Stimulated activated CD8-positive, alpha-beta memory T cell treated with anti-CD3 and anti-CD28 coated beads, Interleukin-7, amount 100 ng/mL, for 4 hours (primary cell): ENCODE measurements around the gene POU4F1.
A peak's percentile ranks its signal among the peaks of the same experiment; 100 is the strongest.
"Not testable (repeated sequence)": the region's sequence is repeated elsewhere in the genome, so short reads cannot be mapped to it uniquely, and the experiment has no call there.

Experiments used
- DNase-seq, 2 donors: peaks; one replicate each; pipeline ENCODE4 v3.0.0-alpha.2; 2020; ENCODE audit warnings: low read depth in 2 of 2

POU4F1 gene

GRCh38 chr13:78603240-78603957 is at the start of gene POU4F1:
Gene POU4F1 (minus strand): TSS chr13:78603552. CDS start chr13:78603326, 226 bp downstream.
- DNase-seq = peak; percentile 31 to 49

DNA sequence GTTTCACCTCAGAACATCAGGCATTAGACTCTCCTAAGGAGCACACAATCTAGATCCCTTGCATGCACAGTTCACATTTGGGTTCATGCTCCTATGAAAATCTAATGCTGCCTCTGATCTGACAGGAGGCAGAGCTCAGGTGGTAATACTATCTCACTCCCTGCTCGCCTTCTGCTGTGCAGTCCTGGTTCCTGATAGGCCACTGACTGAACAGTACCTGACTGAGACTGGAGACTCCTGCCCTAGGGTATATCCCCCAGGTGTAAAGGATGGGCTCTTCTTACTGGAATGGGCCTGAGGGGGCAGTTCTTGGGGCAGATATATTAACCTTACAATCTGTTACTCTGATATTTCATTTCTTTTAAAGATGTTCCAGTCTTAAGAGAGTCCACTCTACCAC is 49.3 kb upstream of the POU4F1 start:
- DNase-seq = no peak

GRCh38 chr13:78650717-78651083 is 47.3 kb upstream of the POU4F1 start:
- DNase-seq = no peak

GRCh38 chr13:78649997-78650716 is 46.8 kb upstream of the POU4F1 start:
- DNase-seq = no peak

DNA sequence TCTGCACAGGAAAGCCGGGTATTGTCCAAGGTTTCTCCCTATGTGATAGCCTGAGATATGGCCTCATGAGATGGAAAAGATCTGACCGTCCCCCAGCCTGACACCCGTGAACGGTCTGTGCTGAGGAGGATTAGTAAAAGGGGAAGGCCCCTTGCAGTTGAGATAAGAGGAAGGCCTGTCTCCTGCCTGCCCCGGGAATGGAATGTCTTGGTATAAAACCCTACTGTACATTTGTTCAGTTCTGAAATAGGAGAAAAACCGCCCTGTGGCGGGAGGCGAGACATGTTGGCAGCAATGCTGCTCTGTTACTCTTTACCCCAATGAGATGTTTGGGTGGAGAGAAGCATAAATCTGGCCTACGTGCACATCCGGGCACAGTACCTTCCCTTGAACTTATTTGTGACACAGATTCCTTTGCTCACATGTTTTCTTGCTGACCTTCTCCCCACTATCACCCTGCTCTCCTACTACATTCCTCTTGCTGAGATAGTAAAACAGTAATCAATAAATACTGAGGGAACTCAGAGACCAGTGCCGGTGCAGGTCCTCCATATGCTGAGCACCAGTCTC is 43.8 kb upstream of the POU4F1 start:
- not testable (repeated sequence) for DNase-seq

DNA sequence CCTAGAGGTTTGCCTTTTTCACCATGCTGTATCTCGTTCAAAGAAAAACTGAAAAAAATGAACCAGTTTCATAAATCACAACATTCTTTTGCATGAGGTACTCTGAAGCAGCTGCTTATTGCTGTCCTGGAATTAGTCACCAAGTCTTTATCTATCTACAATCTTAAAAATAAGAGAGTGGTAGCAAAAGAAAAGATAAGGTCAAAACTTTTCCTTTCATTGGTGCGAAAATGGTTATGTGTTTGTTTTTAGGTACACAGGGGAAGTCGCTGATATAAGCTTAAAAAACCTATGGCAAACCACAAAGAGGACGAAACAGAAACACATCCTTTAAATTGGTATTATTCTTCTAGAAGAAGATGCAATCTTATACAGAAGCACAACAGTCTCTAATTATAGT is 34.9 kb upstream of the POU4F1 start:
- no peak for DNase-seq

DNA sequence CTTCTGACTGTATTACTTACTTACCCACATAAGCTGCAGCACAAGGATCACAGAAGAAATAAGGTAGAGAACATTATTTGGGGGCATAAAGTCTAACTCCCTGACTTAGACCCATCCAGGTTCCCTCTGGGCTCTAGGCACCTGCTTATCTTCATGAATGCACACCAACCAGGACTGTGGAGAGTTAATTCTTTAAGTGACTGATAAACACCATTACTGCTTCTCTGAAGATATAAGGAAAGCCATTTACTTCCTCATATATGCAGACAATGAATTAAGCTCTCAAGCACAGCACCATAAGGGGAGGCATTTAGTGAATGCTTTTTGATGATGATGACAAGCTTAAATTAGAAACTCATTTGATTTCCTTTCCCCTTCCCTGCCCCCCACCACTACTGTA is 33.1 kb upstream of the POU4F1 start:
- DNase-seq = no peak

DNA sequence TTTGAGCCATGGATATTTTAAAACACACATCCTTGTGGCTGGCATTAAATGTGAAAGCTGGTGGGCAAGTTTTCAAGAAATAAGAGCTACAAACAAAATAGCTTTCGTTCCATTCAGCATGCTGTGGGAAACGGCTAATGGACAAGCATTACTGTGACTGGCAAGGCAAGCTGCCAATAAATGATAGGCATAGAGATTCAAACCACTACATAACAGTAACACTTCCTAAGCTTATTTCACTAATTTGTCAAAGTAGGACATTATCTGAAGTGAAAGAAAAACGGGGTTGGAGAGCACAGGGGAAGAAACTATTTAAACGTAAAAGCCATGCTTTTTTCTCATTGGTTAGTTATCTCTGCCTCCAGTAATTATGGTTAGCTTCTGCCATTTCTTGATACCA is 29.6 kb upstream of the POU4F1 start:
- no peak for DNase-seq

DNA sequence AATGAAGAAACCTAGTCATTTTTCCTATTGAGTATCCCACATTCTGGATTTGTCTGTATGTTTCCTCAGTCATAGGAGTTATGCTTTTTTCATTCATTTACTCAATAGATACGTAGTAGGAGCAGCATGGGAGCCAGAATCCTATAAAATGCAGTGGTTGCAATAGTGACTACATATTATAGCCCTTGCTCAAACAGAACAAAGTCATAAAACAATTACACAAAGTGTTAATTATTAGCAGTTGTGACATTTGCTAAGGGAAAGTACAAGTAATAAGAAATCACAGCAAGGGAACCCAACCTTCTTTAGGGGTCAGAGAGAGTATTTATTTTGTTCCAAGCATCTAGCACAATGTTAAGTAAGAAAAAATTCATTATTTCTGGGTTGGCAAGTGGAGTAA is 27.7 kb upstream of the POU4F1 start:
- DNase-seq = no peak

GRCh38 chr13:78630511-78630910 is 27.2 kb upstream of the POU4F1 start:
- DNase-seq = no peak

DNA sequence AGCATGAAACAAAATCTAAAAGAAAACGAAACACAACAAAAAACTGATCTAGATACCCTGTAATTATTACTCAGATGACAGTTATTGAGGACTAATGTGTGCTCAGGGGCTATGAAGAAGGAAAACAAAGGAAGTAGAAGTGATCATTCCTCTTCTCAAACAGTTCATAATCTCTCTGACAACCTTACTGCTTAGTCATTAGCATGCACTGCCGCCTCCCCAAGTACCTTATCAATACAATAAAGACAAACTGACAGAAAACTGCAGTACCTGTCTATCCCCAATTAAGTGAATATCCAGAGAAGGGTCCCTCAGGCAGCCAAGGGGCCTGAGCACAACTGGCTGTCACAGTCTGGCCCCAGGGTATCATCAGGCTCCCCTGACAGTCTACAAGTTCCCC is 22.0 kb upstream of the POU4F1 start:
- no peak for DNase-seq

- no peak for DNase-seq
Observed at GRCh38 chr13:78623132-78623531, 19.8 kb upstream of the POU4F1 start.

DNA sequence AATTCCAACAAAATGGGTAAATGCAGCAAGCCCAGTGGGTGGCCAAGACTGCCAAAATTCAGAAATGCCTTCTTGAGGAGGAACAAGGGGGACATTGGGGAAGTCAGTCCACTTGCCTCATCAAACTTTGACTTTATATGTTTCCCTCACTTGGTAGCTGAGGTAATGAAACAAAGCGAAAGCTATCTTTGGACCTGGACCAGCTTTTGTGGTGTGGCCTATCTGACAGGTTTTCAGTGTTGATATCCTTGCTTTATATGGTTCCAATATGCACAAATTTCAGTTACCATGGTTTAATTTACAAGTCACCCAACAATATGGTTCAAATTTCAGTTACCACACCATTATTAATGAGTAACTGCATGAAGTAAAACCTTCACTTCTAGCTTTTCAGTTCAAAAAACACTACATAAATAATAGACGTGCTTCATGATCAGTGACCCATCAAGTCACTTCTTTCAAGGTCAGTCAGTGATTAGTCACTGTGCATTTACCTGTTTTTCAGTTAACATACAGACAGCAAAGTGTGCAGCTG is 17.7 kb upstream of the POU4F1 start:
- no peak for DNase-seq

- no peak for DNase-seq
Observed at GRCh38 chr13:78618411-78618810, 15.1 kb upstream of the POU4F1 start.

GRCh38 chr13:78611040-78611439 is 7.7 kb upstream of the POU4F1 start:
- DNase-seq = no peak

DNA sequence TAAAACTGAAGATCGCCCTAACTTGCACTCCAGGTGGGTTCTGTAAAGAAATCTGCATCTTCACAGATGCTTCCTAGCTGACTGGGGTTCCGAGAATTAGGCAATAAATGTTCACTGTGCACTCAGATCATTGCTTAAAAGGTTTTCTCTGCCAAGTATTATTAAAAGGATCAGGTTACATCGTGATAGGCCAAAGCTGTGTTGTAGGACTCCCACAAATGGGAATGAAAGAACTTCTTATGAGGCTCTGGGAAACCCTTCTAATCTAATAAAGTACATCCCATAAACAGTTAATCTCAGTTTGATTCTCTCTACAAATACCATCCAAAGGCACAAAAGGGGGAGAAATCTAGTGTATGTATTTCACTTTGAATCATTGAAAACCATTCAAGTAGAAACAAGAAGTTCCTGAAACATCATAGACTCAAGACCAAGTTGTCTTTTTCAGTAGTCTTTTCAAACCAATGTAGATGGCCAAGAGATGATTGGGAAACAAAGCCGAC is 7.1 kb upstream of the POU4F1 start:
- DNase-seq = no peak

DNA sequence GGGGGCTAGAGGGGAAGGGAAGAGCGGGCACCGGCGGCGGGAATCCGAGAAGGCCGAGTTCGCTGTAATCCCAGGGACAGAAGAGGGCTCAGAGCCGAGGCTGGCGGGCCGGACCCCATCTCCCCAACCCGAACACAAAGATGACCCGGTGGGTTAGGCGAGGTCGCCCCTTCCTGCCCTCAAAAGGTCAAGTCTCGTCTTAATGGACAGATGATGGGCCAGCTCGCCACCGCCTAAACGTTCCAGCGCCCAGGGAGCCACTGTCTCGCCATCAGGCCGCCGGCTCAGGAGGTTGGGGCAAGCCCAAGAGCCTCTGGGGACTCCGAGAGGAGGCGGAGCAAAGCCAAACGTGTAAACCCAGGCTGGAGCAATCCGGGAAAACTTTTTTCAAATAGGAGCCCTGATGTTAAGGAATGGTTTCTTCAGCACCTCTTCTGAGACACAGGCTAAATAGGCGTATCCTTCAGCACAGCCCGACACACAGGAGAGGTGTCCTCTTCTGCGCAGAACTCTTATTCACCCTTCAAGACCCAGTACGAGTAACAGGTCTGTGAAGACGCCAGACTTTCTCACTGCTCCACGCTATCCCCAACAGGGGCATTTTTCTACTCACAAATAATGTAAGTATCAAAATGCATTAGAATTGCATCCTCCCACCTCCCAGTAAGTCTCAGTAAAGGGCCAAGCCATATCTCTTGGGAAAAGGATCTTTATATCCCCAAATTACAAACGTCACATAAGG is 6.3 kb upstream of the POU4F1 start:
- no peak for DNase-seq

DNA sequence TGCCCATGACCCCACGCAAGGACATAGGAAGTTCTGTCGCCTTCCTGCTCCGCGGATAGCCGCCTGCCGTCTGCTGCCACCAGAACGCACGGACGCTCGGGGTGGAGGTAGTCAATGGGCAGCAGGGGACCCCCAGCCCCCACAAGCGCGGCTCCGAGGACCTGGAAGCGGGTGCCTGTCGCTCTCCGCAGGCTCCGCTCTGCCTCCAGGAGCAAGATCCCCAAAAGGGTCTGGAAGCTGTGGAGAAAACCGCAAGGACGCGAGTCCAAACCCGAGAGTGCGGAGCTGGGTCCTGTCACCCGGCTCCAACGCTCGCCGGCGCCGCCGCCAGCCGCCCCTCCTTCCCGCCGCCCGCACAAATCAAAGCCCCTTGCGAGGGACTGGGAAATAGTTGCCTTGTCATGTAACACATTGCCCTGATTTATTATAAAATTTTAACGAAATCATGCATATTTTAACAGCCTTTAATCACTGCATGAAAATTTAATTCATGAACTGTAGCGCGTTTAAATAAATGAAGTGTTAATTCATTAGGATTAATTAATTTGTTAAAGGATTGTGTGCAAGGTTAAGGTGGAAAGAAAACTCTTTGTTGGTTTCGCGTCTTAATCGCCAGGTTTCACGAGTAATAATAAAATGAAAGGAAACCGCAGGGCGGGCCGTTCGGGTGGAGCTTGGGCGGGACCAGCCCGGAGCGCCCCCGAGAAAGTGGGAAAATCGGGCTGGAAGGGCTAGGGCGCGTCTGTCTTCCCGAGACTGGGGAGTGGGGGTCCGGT is 5.5 kb upstream of the POU4F1 start:
- DNase-seq = no peak

DNA sequence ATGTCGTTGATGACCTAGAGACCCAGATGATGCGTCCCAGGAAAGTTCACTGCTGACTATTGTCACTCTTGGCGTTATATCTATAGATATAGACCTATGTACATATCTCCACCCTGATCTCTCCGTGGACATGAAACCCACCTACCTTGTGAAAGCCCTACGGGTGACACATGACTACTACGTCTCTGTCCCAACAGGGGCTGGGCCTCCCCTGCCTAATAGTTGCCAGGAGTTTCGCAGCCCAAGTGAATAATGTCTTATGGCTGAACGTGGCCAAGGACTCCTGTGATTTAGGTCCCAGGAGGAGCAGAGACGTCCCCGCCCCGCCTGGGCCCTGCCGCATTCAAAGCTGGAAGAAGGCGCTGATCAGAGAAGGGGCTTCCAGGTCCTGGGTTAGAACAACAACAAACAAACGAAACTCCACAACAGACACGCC is 4.9 kb upstream of the POU4F1 start:
- no peak for DNase-seq

- no peak for DNase-seq
Observed at GRCh38 chr13:78607409-78608251, 4.3 kb upstream of the POU4F1 start.
